ENCODE results near the gene ZNF774.
"Not testable (repeated sequence)": the region's sequence is repeated elsewhere in the genome, so short reads cannot be mapped to it uniquely, and the experiment has no call there.

GRCh38 chr15:90347431-90348065, 4.5 kb upstream of the ZNF774 start:
- TF ChIP-seq EZH2 (IDR thresholded peaks at IDR 0.05; ENCODE audit: insufficient read depth, poor library complexity, severe bottlenecking); EZH2phosphoT487 (IDR thresholded peaks at IDR 0.05; ENCODE audit: insufficient read depth, low read depth): not testable (repeated sequence)

All from GM23248 (cell line).